Muscle layer of duodenum (tissue), 2 donors: ENCODE data around the gene PDE1A.

Experiments
- H3K27ac ChIP-seq: one replicate; pipeline ENCODE4 v1.7.0; 2013; ENCODE audit warnings: mild to moderate bottlenecking, low read length
- H3K27me3 ChIP-seq: one replicate; pipeline ENCODE4 v1.7.0; 2013; ENCODE audit warnings: low read depth, mild to moderate bottlenecking, control low read depth, low read length
- H3K36me3 ChIP-seq, 2 donors: one replicate each; pipeline ENCODE4 v1.7.0; 2013; ENCODE audit warnings: low read length in 2 of 2, control low read depth in 1 of 2, mild to moderate bottlenecking in 1 of 2; ENCODE audit not compliant: insufficient read depth in 2 of 2, control insufficient read depth in 1 of 2
- H3K4me1 ChIP-seq, 2 donors: one replicate each; pipeline ENCODE4 v1.7.0; 2013; ENCODE audit warnings: low read length in 2 of 2, mild to moderate bottlenecking in 2 of 2, control low read depth in 1 of 2, moderate library complexity in 1 of 2; ENCODE audit not compliant: insufficient read depth in 2 of 2, control insufficient read depth in 1 of 2
- H3K4me3 ChIP-seq, 2 donors: one replicate each; pipeline ENCODE4 v1.7.0; 2013; ENCODE audit warnings: low read length in 2 of 2, low read depth in 1 of 2, mild to moderate bottlenecking in 1 of 2
- H3K9me3 ChIP-seq, 2 donors: one replicate each; pipeline ENCODE4 v1.7.0; 2013; ENCODE audit warnings: low read length in 2 of 2, control low read depth in 1 of 2, mild to moderate bottlenecking in 1 of 2; ENCODE audit not compliant: control insufficient read depth in 1 of 2
- donor health status: healthy.

Gene PDE1A

DNA sequence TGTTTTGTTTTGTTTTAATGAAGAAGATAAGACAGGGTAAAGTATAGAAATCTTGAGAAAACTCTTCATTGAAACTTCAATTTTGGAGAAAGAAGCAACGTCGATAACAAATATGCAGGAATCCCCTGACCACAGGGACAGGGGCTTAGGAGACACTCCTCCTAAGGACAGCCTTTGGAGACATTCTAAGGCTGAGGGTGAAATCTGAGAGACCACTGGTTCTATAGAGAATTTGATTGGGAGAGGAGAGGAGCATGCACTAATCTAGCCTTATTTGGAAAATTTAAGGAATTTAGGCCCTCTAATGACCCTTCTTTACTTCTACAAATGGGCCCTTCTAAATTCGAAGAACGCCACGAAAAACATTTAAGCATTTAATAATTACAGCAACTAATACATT is 233.5 kb downstream of the PDE1A start:
- H3K9me3 ChIP-seq = no peaks in the 10 kb centered on the region
- no peaks in the 10 kb centered on the region for H3K4me1 ChIP-seq
- H3K27ac ChIP-seq = no peak overlapping the region
- H3K4me3 ChIP-seq = no peak overlapping the region
- no peaks in the 10 kb centered on the region for H3K27me3 ChIP-seq
- no peaks in the 10 kb centered on the region for H3K36me3 ChIP-seq

DNA sequence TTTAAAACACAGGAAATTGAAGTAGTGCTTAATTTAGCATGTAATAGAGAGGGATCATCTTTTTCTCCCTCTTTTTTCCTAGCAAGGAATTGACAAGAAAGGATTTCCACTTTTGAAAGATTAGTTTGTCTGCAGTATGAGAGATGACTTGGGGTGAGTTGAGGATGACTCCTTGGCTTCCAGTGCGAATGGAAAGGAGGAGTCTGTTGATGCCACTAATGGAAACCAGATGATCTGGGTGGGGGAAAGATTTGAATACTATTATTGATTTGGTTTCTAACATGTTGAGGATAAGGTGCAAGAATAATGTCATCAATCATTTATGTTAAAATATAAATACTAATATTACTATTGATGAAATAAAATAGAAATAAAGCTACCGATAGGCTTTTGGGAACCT is 235.8 kb downstream of the PDE1A start:
- Histone ChIP-seq H3K4me3 (no peak overlapping the region), H3K27ac (no peak overlapping the region)

DNA sequence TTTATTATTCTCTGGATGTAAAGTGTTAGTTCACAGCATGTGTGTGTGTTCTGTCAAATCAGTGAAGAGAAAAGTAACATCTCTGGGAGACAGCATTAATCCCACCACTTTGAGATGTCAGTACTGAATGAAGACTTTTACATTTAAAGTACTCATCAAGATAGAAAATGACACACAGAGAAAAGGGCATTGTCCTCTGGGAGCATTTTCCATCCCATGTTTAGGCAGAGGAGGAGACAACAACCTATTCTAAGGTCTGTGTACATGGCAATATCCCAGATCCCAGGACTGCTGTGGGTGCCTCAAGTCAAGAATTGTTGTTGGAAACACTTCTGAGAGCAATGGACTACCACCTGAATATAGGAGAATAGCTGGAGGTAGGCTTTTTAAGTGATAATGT is 239.7 kb downstream of the PDE1A start:
- Histone ChIP-seq H3K9me3 (peaks cover 4% of the 10 kb centered on the region in 2 donors), H3K4me1 (peaks cover 0 to 11% of the 10 kb centered on the region in 2 donors), H3K27me3 (no peaks in the 10 kb centered on the region), H3K36me3 (peaks cover 10 to 25% of the 10 kb centered on the region in 2 donors), H3K4me3 (no peak overlapping the region), H3K27ac (no peak overlapping the region)

More for the DNA sequence above, 235.8 kb downstream of the PDE1A start:
- H3K36me3 ChIP-seq = no peaks in the 10 kb centered on the region
- no peaks in the 10 kb centered on the region for H3K9me3 ChIP-seq
- H3K4me1 ChIP-seq = peaks cover 0 to 11% of the 10 kb centered on the region in 2 donors
- H3K27me3 ChIP-seq = no peaks in the 10 kb centered on the region

DNA sequence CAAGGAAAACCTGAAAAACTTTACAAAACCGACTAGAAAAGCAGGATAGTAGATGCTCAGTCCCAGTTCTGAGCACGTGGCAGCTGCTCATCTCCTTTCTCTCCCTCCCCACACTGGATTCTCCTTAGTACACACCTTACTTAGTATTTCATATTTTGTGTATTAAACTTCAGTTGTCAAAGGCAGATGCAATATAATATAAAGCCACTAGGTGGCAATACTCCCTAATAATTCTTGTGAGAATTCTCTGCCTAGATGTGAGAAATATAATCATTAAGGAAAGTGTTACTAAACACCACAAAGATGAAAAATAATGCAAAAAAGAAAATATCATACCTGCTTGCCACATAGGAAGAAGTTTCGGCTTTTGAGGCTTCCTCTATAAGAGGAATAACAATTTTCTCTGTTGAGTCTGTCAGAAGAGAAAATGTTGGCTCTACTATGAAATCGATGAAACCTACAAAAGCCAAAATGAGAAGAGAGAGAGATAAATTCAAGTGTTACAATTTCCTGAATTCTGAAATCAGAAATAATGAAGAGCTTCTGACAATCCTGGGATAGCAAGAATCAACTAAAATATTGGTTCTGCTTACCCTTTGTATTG is 240.6 kb downstream of the PDE1A start:
- no peak overlapping the region for H3K4me3 ChIP-seq
- peaks cover 0 to 11% of the 10 kb centered on the region in 2 donors for H3K4me1 ChIP-seq
- peaks cover 10 to 25% of the 10 kb centered on the region in 2 donors for H3K36me3 ChIP-seq
- H3K27me3 ChIP-seq = no peaks in the 10 kb centered on the region
- no peak overlapping the region for H3K27ac ChIP-seq
- peaks cover 4% of the 10 kb centered on the region in 2 donors for H3K9me3 ChIP-seq

DNA sequence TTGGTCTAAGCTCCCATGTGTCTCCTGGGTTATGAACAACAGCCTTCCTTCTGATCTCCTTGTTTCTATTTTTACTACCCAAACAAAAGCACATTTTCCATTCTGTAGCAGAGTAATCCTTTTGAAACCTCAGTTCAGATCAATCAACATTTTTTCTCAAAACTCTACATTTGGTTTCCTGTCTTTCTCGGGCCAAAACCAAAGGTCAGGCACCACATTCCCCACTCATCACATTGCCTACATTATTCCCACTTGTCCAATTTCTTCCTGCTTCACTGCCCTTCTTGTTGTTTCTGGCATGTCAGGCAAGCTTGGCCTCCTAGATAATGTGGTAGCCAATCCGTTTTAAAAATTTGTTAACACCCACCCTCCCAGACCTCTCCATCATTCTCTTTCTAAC is 244.4 kb downstream of the PDE1A start:
- Histone ChIP-seq H3K27me3 (no peaks in the 10 kb centered on the region), H3K9me3 (peaks cover 4% of the 10 kb centered on the region in 2 donors), H3K4me3 (no peak overlapping the region), H3K36me3 (peaks cover 10 to 25% of the 10 kb centered on the region in 2 donors), H3K4me1 (peaks cover 0 to 11% of the 10 kb centered on the region in 2 donors), H3K27ac (no peak overlapping the region)

DNA sequence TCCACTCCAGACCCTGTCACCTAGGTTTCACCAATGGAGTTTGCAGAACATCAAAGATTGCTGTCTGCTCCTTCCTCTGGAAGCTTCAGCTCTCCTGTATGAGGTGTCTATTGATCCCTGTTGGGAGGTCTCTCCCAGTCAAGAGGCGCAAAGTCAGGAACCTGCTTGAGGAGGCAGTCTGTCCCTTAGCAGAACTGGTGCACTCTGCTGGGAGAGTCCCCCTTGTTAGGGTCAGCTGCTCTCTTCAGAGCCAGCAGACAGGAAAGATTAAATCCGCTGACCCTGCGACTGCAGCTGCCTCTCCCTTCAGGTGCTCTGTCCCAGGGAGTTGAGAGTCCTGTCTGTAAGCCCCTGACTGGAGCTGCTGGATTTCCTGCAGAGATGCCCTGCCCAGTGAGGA is 245.5 kb downstream of the PDE1A start:
- Histone ChIP-seq H3K27ac (no peak overlapping the region), H3K9me3 (peaks cover 4% of the 10 kb centered on the region in 2 donors), H3K4me1 (peaks cover 0 to 1% of the 10 kb centered on the region in 2 donors), H3K27me3 (no peaks in the 10 kb centered on the region), H3K4me3 (no peak overlapping the region), H3K36me3 (peaks cover 10 to 25% of the 10 kb centered on the region in 2 donors)

DNA sequence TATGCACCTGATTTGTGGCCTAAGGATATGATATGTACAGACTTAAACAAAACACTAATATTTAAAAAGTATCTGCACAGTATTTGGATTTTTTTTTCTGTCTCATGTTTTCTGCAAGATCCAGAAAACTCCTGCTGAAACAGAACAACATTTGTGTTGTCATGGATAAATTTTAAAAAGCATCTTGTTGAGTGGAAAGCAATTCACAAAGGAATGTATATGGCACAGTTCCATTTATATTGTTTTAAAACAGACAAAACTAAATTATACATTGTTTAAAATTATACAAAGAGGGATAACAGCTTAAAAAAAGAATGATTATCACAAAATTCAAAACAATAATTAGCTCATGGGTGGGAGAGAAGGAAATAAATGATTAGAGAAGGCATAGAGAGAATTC is 247.7 kb downstream of the PDE1A start:
- H3K4me1 ChIP-seq = no peaks in the 10 kb centered on the region
- H3K36me3 ChIP-seq = peaks cover 0 to 10% of the 10 kb centered on the region in 2 donors
- H3K4me3 ChIP-seq = no peak overlapping the region
- H3K27me3 ChIP-seq = no peaks in the 10 kb centered on the region
- H3K27ac ChIP-seq = no peak overlapping the region
- peaks cover 4% of the 10 kb centered on the region in 2 donors for H3K9me3 ChIP-seq

DNA sequence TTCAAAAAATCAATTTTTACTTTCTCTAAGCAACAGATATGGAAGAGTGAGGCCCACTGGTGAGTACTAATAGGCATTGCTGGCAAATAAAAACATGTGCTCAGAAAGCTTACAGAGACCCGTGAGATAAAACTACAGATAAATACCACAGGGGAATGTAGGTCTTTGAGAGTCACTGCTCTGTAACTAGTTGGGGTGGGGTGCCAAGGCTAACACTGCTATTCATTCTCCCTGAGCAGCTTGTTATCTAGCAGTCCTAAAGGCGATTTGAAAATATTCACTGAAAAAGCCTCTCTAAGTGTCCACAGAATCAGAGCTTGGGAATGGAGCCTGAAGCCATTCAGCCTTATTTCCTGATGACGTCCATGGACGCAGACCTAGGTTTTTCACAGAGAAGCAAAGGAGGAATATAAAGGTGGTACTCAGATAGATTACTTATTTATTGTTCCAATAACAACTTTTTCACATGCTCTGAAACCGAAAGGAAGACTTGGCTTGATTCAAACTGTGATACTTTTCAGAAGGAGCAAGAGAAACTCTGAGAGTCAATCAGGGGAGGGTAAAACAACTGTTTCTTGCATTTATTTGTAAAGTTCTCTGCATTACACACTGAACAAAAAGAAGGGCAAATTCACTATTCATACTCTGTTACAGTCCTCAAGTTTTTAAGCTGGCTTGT is 252.8 kb downstream of the PDE1A start:
- Histone ChIP-seq H3K36me3 (no peaks in the 10 kb centered on the region), H3K4me1 (no peaks in the 10 kb centered on the region), H3K4me3 (no peak overlapping the region), H3K27me3 (no peaks in the 10 kb centered on the region), H3K27ac (no peak overlapping the region), H3K9me3 (no peaks in the 10 kb centered on the region)

DNA sequence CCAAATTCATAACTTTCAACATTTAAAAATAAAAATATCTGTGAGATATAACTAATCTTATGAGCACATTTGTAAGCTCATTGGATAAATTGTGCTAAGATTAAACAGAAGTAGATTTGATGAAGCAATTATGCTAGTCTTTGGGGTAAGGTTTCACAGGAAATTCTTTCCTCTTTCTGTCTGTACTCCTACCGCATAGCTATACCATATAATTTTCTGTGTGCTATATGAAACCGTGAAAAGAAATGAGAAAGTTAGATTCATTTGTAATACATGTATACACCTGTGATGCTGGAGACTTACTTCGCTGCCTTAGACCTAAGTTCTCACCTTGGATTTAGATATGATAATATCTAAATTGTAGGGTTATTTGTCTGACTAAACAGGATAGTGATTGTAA is 256.5 kb downstream of the PDE1A start:
- Histone ChIP-seq H3K36me3 (no peaks in the 10 kb centered on the region), H3K4me1 (no peaks in the 10 kb centered on the region), H3K27ac (no peak overlapping the region), H3K4me3 (no peak overlapping the region), H3K27me3 (no peaks in the 10 kb centered on the region), H3K9me3 (no peaks in the 10 kb centered on the region)

DNA sequence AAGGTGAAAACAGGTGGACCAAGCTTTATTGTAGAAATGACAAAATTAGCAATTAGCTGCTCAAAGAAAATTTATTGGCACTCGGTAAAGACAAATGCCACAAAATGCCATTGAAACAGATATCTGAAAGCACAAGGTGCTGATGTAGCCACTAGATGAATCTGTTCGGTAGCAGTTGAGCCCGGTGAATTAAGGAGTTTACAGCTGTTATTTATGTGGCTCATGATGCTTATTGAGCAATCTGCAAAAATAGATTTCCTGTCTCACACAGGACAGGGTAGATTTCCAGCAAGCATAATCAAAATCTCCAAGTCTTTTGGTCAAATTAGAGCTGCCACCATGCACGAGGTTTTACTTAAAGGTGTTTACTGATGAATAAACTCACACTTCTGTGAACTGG is 259.0 kb downstream of the PDE1A start:
- Histone ChIP-seq H3K9me3 (no peaks in the 10 kb centered on the region), H3K27me3 (no peaks in the 10 kb centered on the region), H3K36me3 (peaks cover 0 to 3% of the 10 kb centered on the region in 2 donors), H3K4me3 (no peak overlapping the region), H3K27ac (no peak overlapping the region), H3K4me1 (no peaks in the 10 kb centered on the region)

DNA sequence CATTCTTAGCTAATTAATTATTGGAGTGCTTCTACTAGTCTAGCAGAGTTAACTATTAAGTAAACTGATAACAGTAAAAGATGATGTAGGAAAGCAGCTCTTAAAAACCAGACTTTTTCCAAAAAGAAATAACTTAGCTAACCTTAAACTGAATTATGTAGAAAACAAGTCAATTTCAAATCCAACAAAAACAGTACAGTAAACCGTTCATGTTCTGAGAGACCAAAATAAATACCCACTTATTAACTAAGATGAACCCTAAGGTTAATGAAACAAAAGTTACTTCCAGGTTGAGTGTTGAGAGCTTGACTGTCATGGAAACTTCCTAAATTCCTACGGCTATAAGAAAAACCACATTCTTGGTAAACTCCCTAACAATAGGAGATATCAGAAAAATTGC is 260.0 kb downstream of the PDE1A start:
- Histone ChIP-seq H3K36me3 (peaks cover 0 to 3% of the 10 kb centered on the region in 2 donors), H3K4me1 (no peaks in the 10 kb centered on the region), H3K9me3 (no peaks in the 10 kb centered on the region), H3K4me3 (no peak overlapping the region), H3K27ac (no peak overlapping the region), H3K27me3 (no peaks in the 10 kb centered on the region)

DNA sequence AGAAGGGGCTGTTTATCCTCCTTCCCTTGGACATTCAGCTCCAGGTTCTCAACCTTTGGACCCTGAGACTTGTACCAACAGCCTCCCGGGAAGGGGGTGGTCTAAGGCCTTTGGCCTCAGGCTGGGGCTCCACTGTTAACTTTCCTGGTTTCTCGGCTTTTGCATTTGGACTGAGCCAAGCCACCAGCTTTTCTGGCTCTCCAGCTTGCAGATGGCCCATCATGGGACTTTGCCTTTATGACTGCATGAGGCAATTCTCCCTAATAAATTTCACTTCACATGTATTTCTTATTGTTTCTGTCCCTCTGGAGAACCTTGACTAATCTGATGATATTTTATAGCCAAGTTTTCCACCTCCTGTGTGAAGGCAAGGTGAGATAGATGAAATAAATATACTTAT is 260.4 kb downstream of the PDE1A start:
- Histone ChIP-seq H3K27me3 (no peaks in the 10 kb centered on the region), H3K36me3 (peaks cover 0 to 3% of the 10 kb centered on the region in 2 donors), H3K4me3 (no peak overlapping the region), H3K4me1 (no peaks in the 10 kb centered on the region), H3K27ac (no peak overlapping the region), H3K9me3 (no peaks in the 10 kb centered on the region)
